IMR-90 (cell line): ENCODE data around the gene TMEM218. TPM values are rescaled to one million over a fixed set of nuclear protein-coding genes. Genes with fewer than 3 reads are reported as not detected.

ENCODE experiments used
- ATAC-seq: fragments of 200-7000 bp; cut with Tn5 transposase; 2 replicates; pipeline ENCODE4 v1.9.1; 2020; ENCODE audit warnings: low read depth, mild to moderate bottlenecking, moderate library complexity
- BruUV-seq: library from RNA; stranded (reverse); fragments of 400-500 nt; replicated peaks from 2 replicates; lab custom pipeline; 2021; lab: Mats Ljungman, UMichigan
- CTCF ChIA-PET: fragments of 300-600 bp; formaldehyde crosslinking; extraction: SDS; loops from one replicate; lab custom pipeline; 2021; ENCODE audit warnings: antibody characterized with exemption; lab: Yijun Ruan, JAX
- POLR2A ChIA-PET: fragments of 300-600 bp; sonication (Branson Sonifier 250); formaldehyde crosslinking; loops from one replicate; lab custom pipeline; 2022; ENCODE audit warnings: antibody characterized with exemption; ENCODE audit not compliant: unreplicated experiment; lab: Charles Lee
- DNase-seq: peaks from one replicate; pipeline ENCODE4 v3.0.0; 2013
- H2AFZ ChIP-seq: replicated peaks from 2 replicates; pipeline ENCODE3; 2013; ENCODE audit warnings: low read length, mild to moderate bottlenecking; ENCODE audit not compliant: poor library complexity
- H2AK5ac ChIP-seq: 2 replicates; pipeline ENCODE4 v1.6.1; 2013; ENCODE audit warnings: low read depth, low read length, inconsistent platforms
- H2AK9ac ChIP-seq: replicated peaks from 2 replicates; pipeline ENCODE3; 2013; ENCODE audit warnings: mild to moderate bottlenecking, low read depth, low read length, moderate library complexity; ENCODE audit not compliant: poor library complexity
- H2BK120ac ChIP-seq: 2 replicates; pipeline ENCODE4 v1.6.1; 2013; ENCODE audit warnings: low read depth, low read length, inconsistent platforms
- H2BK15ac ChIP-seq: 3 replicates; pipeline ENCODE4 v1.6.1; 2013; ENCODE audit warnings: low read depth, low read length, inconsistent platforms
- H2BK20ac ChIP-seq: 2 replicates; pipeline ENCODE4 v1.6.1; 2013; ENCODE audit warnings: low read depth, mild to moderate bottlenecking, inconsistent platforms, low read length, moderate library complexity
- H2BK5ac ChIP-seq: 2 replicates; pipeline ENCODE4 v1.6.1; 2013; ENCODE audit warnings: mild to moderate bottlenecking, low read depth, low read length, inconsistent platforms; ENCODE audit not compliant: poor library complexity, severe bottlenecking
- H3K14ac ChIP-seq: replicated peaks from 2 replicates; pipeline ENCODE4 v1.6.1; 2013; ENCODE audit warnings: low read depth, low read length, inconsistent platforms
- H3K18ac ChIP-seq: 2 replicates; pipeline ENCODE4 v1.6.1; 2013; ENCODE audit warnings: low read depth, low read length, control low read depth
- H3K23ac ChIP-seq: 2 replicates; pipeline ENCODE4 v1.6.1; 2013; ENCODE audit warnings: low read depth, low read length, inconsistent platforms
- H3K27ac ChIP-seq: 2 replicates; pipeline ENCODE4 v1.5.1; 2013; ENCODE audit warnings: mild to moderate bottlenecking, control low read depth, low read length; ENCODE audit not compliant: insufficient read depth
- H3K27me3 ChIP-seq: 2 replicates; pipeline ENCODE4 v1.6.1; 2013; ENCODE audit warnings: low read length; ENCODE audit not compliant: control insufficient read depth, insufficient read depth
- H3K36me3 ChIP-seq: 2 replicates; pipeline ENCODE4 v1.6.1; 2013; ENCODE audit warnings: low read length, mixed read lengths; ENCODE audit not compliant: control insufficient read depth, insufficient read depth
- H3K4ac ChIP-seq: 2 replicates; pipeline ENCODE4 v1.6.1; 2013; ENCODE audit warnings: low read depth, low read length, inconsistent platforms
- H3K4me1 ChIP-seq: 2 replicates; pipeline ENCODE4 v1.6.1; 2013; ENCODE audit warnings: low read length, mixed read lengths; ENCODE audit not compliant: control insufficient read depth, insufficient read depth
- H3K4me2 ChIP-seq: 2 replicates; pipeline ENCODE4 v1.6.1; 2013; ENCODE audit warnings: low read depth, mild to moderate bottlenecking, control low read depth, low read length, moderate library complexity
- H3K4me3 ChIP-seq: 2 replicates; pipeline ENCODE4 v1.5.1; 2013; ENCODE audit warnings: low read depth, mild to moderate bottlenecking, control low read depth, low read length, moderate library complexity; ENCODE audit not compliant: insufficient read depth
- H3K56ac ChIP-seq: 2 replicates; pipeline ENCODE4 v1.6.1; 2013; ENCODE audit warnings: low read length, inconsistent platforms; ENCODE audit not compliant: insufficient read depth; ENCODE audit errors: extremely low read depth
- H3K79me1 ChIP-seq, 2 experiments: 2 replicates each; pipeline ENCODE4 v1.6.1; 2013; ENCODE audit warnings: low read length in 2 of 2, inconsistent platforms in 1 of 2, low read depth in 1 of 2
- H3K9ac ChIP-seq: 2 replicates; pipeline ENCODE4 v1.6.1; 2013; ENCODE audit warnings: low read depth, low read length, control low read depth
- H3K9me1 ChIP-seq: 2 replicates; pipeline ENCODE4 v1.6.1; 2013; ENCODE audit warnings: low read length, inconsistent platforms; ENCODE audit not compliant: insufficient read depth
- H3K9me3 ChIP-seq: 2 replicates; pipeline ENCODE4 v1.6.1; 2013; ENCODE audit warnings: low read length; ENCODE audit not compliant: control insufficient read depth, insufficient read depth
- H4K20me1 ChIP-seq: 2 replicates; pipeline ENCODE4 v1.6.1; 2013; ENCODE audit warnings: low read length, inconsistent platforms; ENCODE audit not compliant: insufficient read depth
- H4K5ac ChIP-seq: 2 replicates; pipeline ENCODE4 v1.6.1; 2013; ENCODE audit warnings: mild to moderate bottlenecking, low read depth, low read length, control low read depth
- H4K8ac ChIP-seq, 2 experiments: 2 replicates each; pipeline ENCODE4 v1.6.1; 2013; ENCODE audit warnings: low read depth in 2 of 2, low read length in 2 of 2, control low read depth in 1 of 2, inconsistent platforms in 1 of 2
- H4K91ac ChIP-seq: 2 replicates; pipeline ENCODE4 v1.6.1; 2013; ENCODE audit warnings: low read depth, low read length, inconsistent platforms; ENCODE audit not compliant: insufficient read depth
- BHLHE40 ChIP-seq: fragments of 150-350 bp; IDR thresholded peaks from 2 replicates; pipeline ENCODE4 v1.6.1; 2016; ENCODE audit warnings: mild to moderate bottlenecking, low read depth, low read length
- FOS ChIP-seq: fragments of 150-350 bp; IDR thresholded peaks from 2 replicates; pipeline ENCODE4 v1.6.1; 2016; ENCODE audit warnings: low read depth, low read length
- MAFK ChIP-seq: IDR thresholded peaks from 2 replicates; pipeline ENCODE4 v1.6.1; 2012; ENCODE audit warnings: low read depth, low read length, improper control_type of control experiment
- MAZ ChIP-seq: IDR thresholded peaks from 2 replicates; pipeline ENCODE4 v1.6.1; 2012; ENCODE audit warnings: low read depth, mild to moderate bottlenecking, low read length, improper control_type of control experiment, moderate library complexity, borderline replicate concordance
- MXI1 ChIP-seq: IDR thresholded peaks from 2 replicates; pipeline ENCODE4 v1.6.1; 2012; ENCODE audit warnings: low read depth, mild to moderate bottlenecking, low read length, moderate library complexity, borderline replicate concordance
- NFE2L2 ChIP-seq: fragments of 150-350 bp; IDR thresholded peaks from 2 replicates; pipeline ENCODE4 v1.6.1; 2016; ENCODE audit warnings: low read depth, mild to moderate bottlenecking, low read length
- POLR2A ChIP-seq: IDR thresholded peaks from 2 replicates; pipeline ENCODE4 v1.6.1; 2012; ENCODE audit warnings: mild to moderate bottlenecking, low read depth, low read length
- RAD21 ChIP-seq: IDR thresholded peaks from 2 replicates; pipeline ENCODE4 v1.6.1; 2012; ENCODE audit warnings: low read length, improper control_type of control experiment
- RCOR1 ChIP-seq: IDR thresholded peaks from 2 replicates; pipeline ENCODE4 v1.6.1; 2012; ENCODE audit warnings: mild to moderate bottlenecking, low read length, improper control_type of control experiment; ENCODE audit not compliant: insufficient replicate concordance
- SMC3 ChIP-seq: fragments of 150-350 bp; IDR thresholded peaks from 2 replicates; pipeline ENCODE4 v1.6.1; 2016; ENCODE audit warnings: low read depth, mild to moderate bottlenecking, antibody characterized with exemption, low read length, moderate library complexity
- WGBS, 2 experiments: methylation state at CpG; one replicate each; pipeline versions ENCODE4 v1.1.5 to v1.1.7; 2013; ENCODE audit warnings: missing lambda C conversion rate in 2 of 2; ENCODE audit not compliant: insufficient read length in 1 of 2; ENCODE audit errors: extremely low coverage in 2 of 2; 5-methylcytosine and 5-hydroxymethylcytosine counted together
- dilution Hi-C: fragments of 300-500 bp; cut with HindIII; formaldehyde crosslinking; loops from one replicate; pipeline ENCODE4 v1.14.3; 2018; ENCODE audit warnings: low sequenced_read_pairs; ENCODE audit not compliant: unreplicated experiment
- in situ Hi-C: fragments of 300-500 bp; cut with MboI; formaldehyde crosslinking; loops from 3 replicates; pipeline ENCODE4 v1.14.3; 2019; ENCODE audit warnings: low sequenced_read_pairs, inconsistent platforms, mixed read lengths
- intact Hi-C: fragments of 100-400 bp; cut with micrococcal nuclease; formaldehyde crosslinking; loops from 2 replicates; pipeline ENCODE4 v1.10.0; 2022
- polyA plus RNA-seq, 3 experiments: library from polyadenylated mRNA; depleted of rRNA; stranded (reverse); fragments of >200 nt; gene quantifications; 2 replicates each; pipeline ENCODE4 v1.2.3, GENCODE V29; 2012; ENCODE audit warnings: low replicate concordance in 1 of 3
- total RNA-seq: library from RNA; depleted of rRNA; stranded (reverse); fragments of >200 nt; gene quantifications from 2 replicates; pipeline ENCODE4 v1.2.3, GENCODE V29; 2012
- TF ChIP-seq, protein P1 (sequence below): conservative IDR thresholded peaks from 2 replicates; pipeline ENCODE4 v1.5.1; 2012; ENCODE audit warnings: mild to moderate bottlenecking, low read depth, low read length, improper control_type of control experiment
- TF ChIP-seq, protein P2 (sequence below): fragments of 150-350 bp; IDR thresholded peaks from 2 replicates; pipeline ENCODE4 v1.6.1; 2016; ENCODE audit warnings: low read depth, mild to moderate bottlenecking, low read length, moderate library complexity, borderline replicate concordance
- TF ChIP-seq, protein P3 (sequence below): fragments of 150-350 bp; IDR thresholded peaks from 2 replicates; pipeline ENCODE4 v1.6.1; 2017; ENCODE audit warnings: mild to moderate bottlenecking, antibody characterized with exemption, low read length, low read depth

The TMEM218 gene
- total and polyA plus RNA-seq, 2 of the 4 experiments (the other 2 are of a cell fraction) = 19.4 to 23.0 TPM

DNA sequence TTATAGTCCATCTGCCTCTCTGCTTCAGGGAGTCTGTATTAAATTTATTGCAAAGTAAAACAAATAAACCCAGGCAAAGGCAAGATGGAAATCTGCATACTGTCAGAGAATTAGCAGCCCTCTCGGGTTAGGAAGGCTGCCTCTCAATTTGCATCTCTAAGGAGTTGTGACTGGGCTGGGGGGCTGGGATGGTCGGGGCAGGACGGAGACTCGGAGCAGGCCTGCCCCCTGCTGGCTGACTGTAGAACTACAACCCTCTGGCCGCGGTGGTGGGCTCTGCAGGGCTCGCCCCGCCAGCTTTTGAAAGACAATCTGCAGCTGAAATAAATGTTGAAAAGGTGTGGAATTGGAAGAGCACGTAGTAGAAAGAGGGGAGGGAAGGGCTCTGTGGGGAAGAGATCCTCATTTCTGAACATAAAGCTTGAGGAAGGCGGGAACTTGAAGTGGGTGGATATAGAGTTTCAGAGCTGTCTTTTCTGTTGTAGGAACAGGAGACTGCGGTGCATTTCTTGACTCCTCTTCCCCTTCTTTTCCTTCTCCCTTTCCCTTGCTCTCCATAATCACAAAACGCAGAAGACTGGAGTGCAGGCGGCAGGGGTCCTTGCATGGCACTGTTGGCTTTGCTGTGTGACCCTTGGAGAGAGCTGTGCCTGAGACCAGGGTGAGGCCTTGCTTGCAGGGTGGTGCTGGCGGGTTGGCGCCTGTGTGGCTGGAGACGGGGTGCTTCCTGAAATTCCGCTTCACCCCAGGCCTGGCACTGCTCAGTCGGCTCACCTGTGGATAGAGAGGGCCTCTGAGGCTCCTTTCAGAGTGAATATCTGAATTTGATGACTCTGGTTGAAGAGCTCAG lies 30.5 kb upstream of the TMEM218 start:
- dilution Hi-C loops = no loop called here
- Histone ChIP-seq H3K4me2 (no peak overlapping the region), H3K23ac (no peak overlapping the region), H3K9me1 (no peaks in the 10 kb centered on the region), H2BK120ac (no peak overlapping the region), H3K4me3 (no peak overlapping the region), H3K9me3 (no peaks in the 10 kb centered on the region), H4K91ac (no peak overlapping the region), H3K27me3 (peaks cover 13% of the 10 kb centered on the region), H3K4ac (no peak overlapping the region), H4K8ac (no peak overlapping the region), H3K36me3 (no peaks in the 10 kb centered on the region), H3K4me1 (no peaks in the 10 kb centered on the region; the same call in 1 of the 2 replicates), H3K56ac (no peak overlapping the region), H2AFZ (peak overlapping the region; percentile 33), H2AK9ac (peak overlapping the region; percentile 59), H3K79me1 (no peaks in the 10 kb centered on the region), H2AK5ac (no peak overlapping the region), H4K5ac (no peak overlapping the region), H2BK5ac (no peak overlapping the region), H3K18ac (no peak overlapping the region), H2BK15ac (no peak overlapping the region), H3K27ac (no peak overlapping the region), H4K20me1 (no peaks in the 10 kb centered on the region), H3K14ac (no peak overlapping the region), H2BK20ac (no peak overlapping the region), H3K9ac (no peak overlapping the region)
- BruUV-seq = no TSS peak
- DNase-seq (peak; percentile 29), ATAC-seq (peak; percentile 100)
- ChIA-PET POLR2A (interaction anchor here (1.0 kb wide), 1 partner anchor 50 kb away, joined by 4 read pairs; no protein-coding TSS in a partner anchor), CTCF (interaction anchor here (0.7 to 3.5 kb wide), 21 partner anchors 8 to 311 kb away, joined by 3 to 34 read pairs (median 4); no protein-coding TSS in a partner anchor)
- in situ Hi-C loops = loop anchor here (10.0 kb wide), 1 partner anchor 167 kb away; no protein-coding TSS in a partner anchor
- intact Hi-C loops = loop anchor here (1.0 to 5.0 kb wide), 6 partner anchors 51 to 725 kb away; no protein-coding TSS in a partner anchor
- 0% methylated on average over 1 of the region's 18 CpGs; no CpG with 5 or more reads in 1 of the 2 experiments for WGBS, 2 experiments
- TF ChIP-seq, protein P1, sequence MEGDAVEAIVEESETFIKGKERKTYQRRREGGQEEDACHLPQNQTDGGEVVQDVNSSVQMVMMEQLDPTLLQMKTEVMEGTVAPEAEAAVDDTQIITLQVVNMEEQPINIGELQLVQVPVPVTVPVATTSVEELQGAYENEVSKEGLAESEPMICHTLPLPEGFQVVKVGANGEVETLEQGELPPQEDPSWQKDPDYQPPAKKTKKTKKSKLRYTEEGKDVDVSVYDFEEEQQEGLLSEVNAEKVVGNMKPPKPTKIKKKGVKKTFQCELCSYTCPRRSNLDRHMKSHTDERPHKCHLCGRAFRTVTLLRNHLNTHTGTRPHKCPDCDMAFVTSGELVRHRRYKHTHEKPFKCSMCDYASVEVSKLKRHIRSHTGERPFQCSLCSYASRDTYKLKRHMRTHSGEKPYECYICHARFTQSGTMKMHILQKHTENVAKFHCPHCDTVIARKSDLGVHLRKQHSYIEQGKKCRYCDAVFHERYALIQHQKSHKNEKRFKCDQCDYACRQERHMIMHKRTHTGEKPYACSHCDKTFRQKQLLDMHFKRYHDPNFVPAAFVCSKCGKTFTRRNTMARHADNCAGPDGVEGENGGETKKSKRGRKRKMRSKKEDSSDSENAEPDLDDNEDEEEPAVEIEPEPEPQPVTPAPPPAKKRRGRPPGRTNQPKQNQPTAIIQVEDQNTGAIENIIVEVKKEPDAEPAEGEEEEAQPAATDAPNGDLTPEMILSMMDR = peak; percentile 83
- TF ChIP-seq POLR2A (0 out of 2 replicates have a peak, but pooled peaks have one; percentile 29), MXI1 (no peak), MAFK (no peak), RCOR1 (no peak), RAD21 (peak; percentile 82), NFE2L2 (no peak), MAZ (no peak), BHLHE40 (no peak), SMC3 (peak; percentile 94), FOS (no peak)
- TF ChIP-seq, protein P2, sequence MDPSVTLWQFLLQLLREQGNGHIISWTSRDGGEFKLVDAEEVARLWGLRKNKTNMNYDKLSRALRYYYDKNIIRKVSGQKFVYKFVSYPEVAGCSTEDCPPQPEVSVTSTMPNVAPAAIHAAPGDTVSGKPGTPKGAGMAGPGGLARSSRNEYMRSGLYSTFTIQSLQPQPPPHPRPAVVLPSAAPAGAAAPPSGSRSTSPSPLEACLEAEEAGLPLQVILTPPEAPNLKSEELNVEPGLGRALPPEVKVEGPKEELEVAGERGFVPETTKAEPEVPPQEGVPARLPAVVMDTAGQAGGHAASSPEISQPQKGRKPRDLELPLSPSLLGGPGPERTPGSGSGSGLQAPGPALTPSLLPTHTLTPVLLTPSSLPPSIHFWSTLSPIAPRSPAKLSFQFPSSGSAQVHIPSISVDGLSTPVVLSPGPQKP = no peak
- TF ChIP-seq, protein P3, sequence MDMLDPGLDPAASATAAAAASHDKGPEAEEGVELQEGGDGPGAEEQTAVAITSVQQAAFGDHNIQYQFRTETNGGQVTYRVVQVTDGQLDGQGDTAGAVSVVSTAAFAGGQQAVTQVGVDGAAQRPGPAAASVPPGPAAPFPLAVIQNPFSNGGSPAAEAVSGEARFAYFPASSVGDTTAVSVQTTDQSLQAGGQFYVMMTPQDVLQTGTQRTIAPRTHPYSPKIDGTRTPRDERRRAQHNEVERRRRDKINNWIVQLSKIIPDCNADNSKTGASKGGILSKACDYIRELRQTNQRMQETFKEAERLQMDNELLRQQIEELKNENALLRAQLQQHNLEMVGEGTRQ = no peak
